Keratinocyte (primary cell): Measurements from ENCODE around the gene GATA2. TPM values are rescaled to one million over a fixed set of nuclear protein-coding genes. Genes with fewer than 3 reads are reported as not detected.

ENCODE experiments used
- DNase-seq: peaks from one replicate; pipeline ENCODE4 v3.0.0-alpha.2; 2011; ENCODE audit warnings: low read depth, missing footprints, low spot score
- FAIRE-seq: peaks from 2 replicates; lab custom pipeline; 2011; peaks lifted over from hg19 to GRCh38; lab: Jason Lieb, UNC
- H2AFZ ChIP-seq: 2 replicates; pipeline ENCODE4 v1.6.0; 2012; ENCODE audit warnings: low read length, control low read depth, inconsistent platforms; ENCODE audit not compliant: control insufficient read depth
- H3K27ac ChIP-seq: 2 replicates; pipeline ENCODE4 v1.5.1; 2011; ENCODE audit warnings: low read length; ENCODE audit not compliant: control insufficient read depth, insufficient read depth
- H3K27me3 ChIP-seq: 3 replicates; pipeline ENCODE4 v1.6.0; 2011; ENCODE audit warnings: low read length; ENCODE audit not compliant: control insufficient read depth, insufficient read depth; ENCODE audit errors: extremely low read depth
- H3K36me3 ChIP-seq, 2 experiments: 2 replicates in 1 of 2; 3 replicates in 1 of 2; pipeline ENCODE4 v1.5.1; 2011; ENCODE audit warnings: low read length in 2 of 2, mild to moderate bottlenecking in 1 of 2; ENCODE audit not compliant: control insufficient read depth in 2 of 2, insufficient read depth in 2 of 2; ENCODE audit errors: extremely low read depth in 1 of 2
- H3K4me1 ChIP-seq: 3 replicates; pipeline ENCODE4 v1.5.1; 2011; ENCODE audit warnings: low read length; ENCODE audit not compliant: control insufficient read depth, insufficient read depth; ENCODE audit errors: extremely low read depth
- H3K4me2 ChIP-seq: 3 replicates; pipeline ENCODE4 v1.6.0; 2011; ENCODE audit warnings: low read depth, low read length; ENCODE audit not compliant: control insufficient read depth, insufficient read depth; ENCODE audit errors: extremely low read depth
- H3K4me3 ChIP-seq, 3 experiments: fragments of 200-600 bp in 1 of 3; sonication (generic) in 1 of 3; 2 replicates in 2 of 3; 3 replicates in 1 of 3; pipeline ENCODE4 v1.5.1; 2011 to 2016; ENCODE audit warnings: low read length in 3 of 3, mild to moderate bottlenecking in 3 of 3, control low read depth in 2 of 3, inconsistent platforms in 1 of 3, low read depth in 1 of 3, mixed read lengths in 1 of 3, mixed run types in 1 of 3, moderate library complexity in 1 of 3; ENCODE audit not compliant: control insufficient read depth in 2 of 3, insufficient read depth in 2 of 3; ENCODE audit errors: extremely low read depth in 1 of 3
- H3K79me2 ChIP-seq: 2 replicates; pipeline ENCODE4 v1.6.0; 2012; ENCODE audit warnings: low read length; ENCODE audit not compliant: control insufficient read depth, insufficient read depth
- H3K9ac ChIP-seq: 3 replicates; pipeline ENCODE4 v1.6.0; 2011; ENCODE audit warnings: low read length; ENCODE audit not compliant: control insufficient read depth, insufficient read depth; ENCODE audit errors: extremely low read depth
- H3K9me1 ChIP-seq: 3 replicates; pipeline ENCODE4 v1.6.0; 2011; ENCODE audit warnings: low read length; ENCODE audit not compliant: control insufficient read depth, insufficient read depth; ENCODE audit errors: extremely low read depth
- H3K9me3 ChIP-seq: 2 replicates; pipeline ENCODE4 v1.5.1; 2012; ENCODE audit warnings: low read depth, low read length; ENCODE audit not compliant: control insufficient read depth
- H4K20me1 ChIP-seq: 3 replicates; pipeline ENCODE4 v1.6.0; 2011; ENCODE audit warnings: low read length; ENCODE audit not compliant: control insufficient read depth, insufficient read depth; ENCODE audit errors: extremely low read depth
- CTCF ChIP-seq, 3 experiments: IDR thresholded peaks in 1 of 3; conservative IDR thresholded peaks in 1 of 3; optimal IDR thresholded peaks in 1 of 3; 2 replicates in 2 of 3; 3 replicates in 1 of 3; pipeline versions ENCODE3 to v1.5.1; 2011; ENCODE audit warnings: low read length in 3 of 3, mild to moderate bottlenecking in 3 of 3, moderate library complexity in 2 of 3, control low read depth in 1 of 3, inconsistent platforms in 1 of 3; ENCODE audit not compliant: insufficient read depth in 2 of 3; ENCODE audit errors: extremely low read depth in 1 of 3
- EZH2 ChIP-seq: IDR thresholded peaks from one replicate; pipeline ENCODE4 v1.6.1; 2012; ENCODE audit warnings: inconsistent platforms, mild to moderate bottlenecking, low read length, moderate library complexity
- dilution Hi-C: fragments of 300-500 bp; cut with MboI; formaldehyde crosslinking; loops from one replicate; pipeline ENCODE4 v1.7.0; 2020; ENCODE audit warnings: low sequenced_read_pairs; ENCODE audit not compliant: extremely low pct_ligation_motif_present
- polyA plus RNA-seq, 5 experiments: library from polyadenylated mRNA; depleted of rRNA in 3 of 5; stranded (reverse) in 3 of 5; stranded (forward) in 1 of 5; unstranded in 1 of 5; fragments of >200 nt; gene quantifications; 1 replicate in 1 of 5; 2 replicates in 3 of 5; 3 replicates in 1 of 5; pipeline versions ENCODE4 v1.2.1 to v1.2.3, GENCODE V29; 2011 to 2012; ENCODE audit warnings: missing spikeins in 2 of 5, low read depth in 1 of 5, low replicate concordance in 1 of 5

The GATA2 gene
- polyA plus RNA-seq, 1 donor (not counting 4 experiments of a cell fraction or from before 2014, with no cell fraction given), result not detected

GRCh38 chr3:128518587-128519490 lies 25.8 kb upstream of the GATA2 start:
- Histone ChIP-seq H3K9me3 (no peaks in the 10 kb centered on the region), H3K27ac (no peak overlapping the region), H3K4me2 (no peak overlapping the region), H3K4me1 (peaks cover 5% of the 10 kb centered on the region), H3K9me1 (no peaks in the 10 kb centered on the region), H3K36me3 (no peaks in the 10 kb centered on the region), H3K9ac (no peak overlapping the region), H4K20me1 (no peaks in the 10 kb centered on the region), H3K79me2 (no peaks in the 10 kb centered on the region), H2AFZ (no peak overlapping the region), H3K4me3 (no peak overlapping the region), H3K27me3 (peaks cover 15% of the 10 kb centered on the region)
- dilution Hi-C loops, result no loop called here
- no peak for DNase-seq
- TF ChIP-seq CTCF (optimal IDR thresholded peaks at IDR 0.05 in 1 of 3, IDR thresholded peaks at IDR 0.05 in 1 of 3, conservative IDR thresholded peaks at IDR 0.05 in 1 of 3; ENCODE audit: extremely low read depth in 1 of 3, insufficient read depth in 2 of 3, low read length in 3 of 3) (no peak), EZH2 (no peak)
- no peak for FAIRE-seq

- FAIRE-seq (no peak), DNase-seq (no peak)
- H3K9me1 ChIP-seq, result no peaks in the 10 kb centered on the region
- no peaks in the 10 kb centered on the region for H4K20me1 ChIP-seq
- peaks cover 15% of the 10 kb centered on the region for H3K27me3 ChIP-seq
- H3K9me3 ChIP-seq, result no peaks in the 10 kb centered on the region
- no peak overlapping the region for H2AFZ ChIP-seq
- dilution Hi-C loops, result no loop called here
- H3K27ac ChIP-seq, result no peak overlapping the region
- no peak for TF ChIP-seq CTCF (optimal IDR thresholded peaks at IDR 0.05 in 1 of 3, IDR thresholded peaks at IDR 0.05 in 1 of 3, conservative IDR thresholded peaks at IDR 0.05 in 1 of 3; ENCODE audit: extremely low read depth in 1 of 3, insufficient read depth in 2 of 3, low read length in 3 of 3)
- no peak for TF ChIP-seq EZH2
- H3K9ac ChIP-seq, result no peak overlapping the region
- no peak overlapping the region for H3K4me3 ChIP-seq
- H3K79me2 ChIP-seq, result no peaks in the 10 kb centered on the region
- peaks cover 5% of the 10 kb centered on the region for H3K4me1 ChIP-seq
- H3K4me2 ChIP-seq, result no peak overlapping the region
- no peaks in the 10 kb centered on the region for H3K36me3 ChIP-seq
Observed at GRCh38 chr3:128517648-128518047, 24.6 kb upstream of the GATA2 start.
